ENCODE measurements around the gene ANXA2R. TPM values are rescaled to one million over a fixed set of nuclear protein-coding genes. Genes with fewer than 3 reads are reported as not detected.
A peak's percentile ranks its signal among the peaks of the same experiment; 100 is the strongest.

ANXA2R gene
- total and polyA plus RNA-seq, 9 of the 15 experiments (the other 6 are each of a cell fraction or from before 2014, with no cell fraction given): 2.1 to 4.8 (median 3.4) TPM

DNA sequence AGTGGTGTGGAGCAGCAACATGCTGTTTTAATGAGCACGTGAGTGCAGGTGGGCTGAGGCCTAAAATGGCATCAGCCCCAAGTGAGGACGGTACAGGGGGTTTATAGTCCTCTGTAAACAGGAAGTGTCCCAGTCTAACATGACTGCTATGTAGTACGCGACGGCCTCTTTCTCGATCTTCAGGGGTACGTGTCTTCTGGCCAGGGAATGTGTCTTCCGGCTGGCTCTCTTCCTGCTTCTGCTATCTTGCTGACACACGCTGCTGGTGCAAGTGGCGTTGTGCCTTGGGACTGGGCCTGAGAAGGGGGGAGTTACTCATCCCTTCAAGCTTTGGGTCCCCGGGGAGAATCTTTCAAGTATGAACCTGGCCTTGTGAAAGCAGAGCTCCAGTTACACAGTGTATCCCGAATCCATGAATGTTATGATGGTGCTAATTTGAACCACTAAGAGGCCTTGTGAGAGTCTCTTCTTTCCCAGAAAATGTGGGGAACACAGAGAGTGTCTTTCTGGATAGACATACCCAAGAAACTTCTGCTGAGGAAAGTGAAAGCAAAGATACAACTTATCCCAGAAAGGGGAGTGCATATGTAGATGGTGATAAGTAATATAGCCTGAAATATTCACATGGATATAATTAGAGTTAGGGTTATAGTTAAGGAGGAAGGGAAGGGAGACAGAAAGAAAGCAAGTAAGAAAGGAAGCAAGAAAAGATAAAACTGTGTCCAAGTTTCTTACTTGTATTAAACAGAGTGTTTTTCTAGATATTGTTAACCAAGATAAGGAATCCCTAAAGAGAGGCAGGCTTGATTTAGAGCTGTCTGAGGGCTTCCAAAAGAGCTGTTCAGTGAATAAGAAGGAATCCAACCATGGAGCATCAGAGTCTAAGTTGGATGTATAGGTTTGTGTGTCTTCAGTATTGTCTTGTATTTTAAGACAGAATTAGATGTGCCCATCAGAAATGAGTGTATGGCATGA is 35.5 kb upstream of the ANXA2R start (continued):
- TF ChIP-seq, protein P1, sequence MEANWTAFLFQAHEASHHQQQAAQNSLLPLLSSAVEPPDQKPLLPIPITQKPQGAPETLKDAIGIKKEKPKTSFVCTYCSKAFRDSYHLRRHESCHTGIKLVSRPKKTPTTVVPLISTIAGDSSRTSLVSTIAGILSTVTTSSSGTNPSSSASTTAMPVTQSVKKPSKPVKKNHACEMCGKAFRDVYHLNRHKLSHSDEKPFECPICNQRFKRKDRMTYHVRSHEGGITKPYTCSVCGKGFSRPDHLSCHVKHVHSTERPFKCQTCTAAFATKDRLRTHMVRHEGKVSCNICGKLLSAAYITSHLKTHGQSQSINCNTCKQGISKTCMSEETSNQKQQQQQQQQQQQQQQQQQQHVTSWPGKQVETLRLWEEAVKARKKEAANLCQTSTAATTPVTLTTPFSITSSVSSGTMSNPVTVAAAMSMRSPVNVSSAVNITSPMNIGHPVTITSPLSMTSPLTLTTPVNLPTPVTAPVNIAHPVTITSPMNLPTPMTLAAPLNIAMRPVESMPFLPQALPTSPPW (CRISPR knock-in tag; IDR thresholded peaks at IDR 0.05): peak; percentile 88
- TF ChIP-seq TCF7L2 (IDR thresholded peaks at IDR 0.05; ENCODE audit: low read depth, low read length) (no peak), ZNF143 (CRISPR knock-in tag; IDR thresholded peaks at IDR 0.05) (no peak), SMC3 (conservative IDR thresholded peaks at IDR 0.05; ENCODE audit: insufficient read depth, low read depth, low read length) (no peak), BCL6 (CRISPR knock-in tag; IDR thresholded peaks at IDR 0.05) (no peak; the same call in 1 of the 2 replicates), NCOR1 (IDR thresholded peaks at IDR 0.05) (peak; percentile 83), CEBPB (tag; IDR thresholded peaks at IDR 0.05) (peak; percentile 38; the same call in 1 of the 2 replicates), HNRNPK (IDR thresholded peaks at IDR 0.05; ENCODE audit: low read depth, low read length, poor library complexity, severe bottlenecking) (no peak), CHCHD3 (CRISPR knock-in tag; IDR thresholded peaks at IDR 0.05) (no peak), PPARD (CRISPR knock-in tag; IDR thresholded peaks at IDR 0.05) (no peak), RB1 (IDR thresholded peaks at IDR 0.05; ENCODE audit: low read depth) (no peak), HLTF (IDR thresholded peaks at IDR 0.05) (peak; percentile 43), ELF2 (CRISPR knock-in tag; IDR thresholded peaks at IDR 0.05) (peak; percentile 78; the same call in 1 of the 2 replicates), ZC3H8 (IDR thresholded peaks at IDR 0.05) (no peak), FIP1L1 (IDR thresholded peaks at IDR 0.05; ENCODE audit: low read depth, low read length, poor library complexity, severe bottlenecking) (no peak), MIER1 (IDR thresholded peaks at IDR 0.05; ENCODE audit: low read depth) (no peak)
- TF ChIP-seq, protein P2, sequence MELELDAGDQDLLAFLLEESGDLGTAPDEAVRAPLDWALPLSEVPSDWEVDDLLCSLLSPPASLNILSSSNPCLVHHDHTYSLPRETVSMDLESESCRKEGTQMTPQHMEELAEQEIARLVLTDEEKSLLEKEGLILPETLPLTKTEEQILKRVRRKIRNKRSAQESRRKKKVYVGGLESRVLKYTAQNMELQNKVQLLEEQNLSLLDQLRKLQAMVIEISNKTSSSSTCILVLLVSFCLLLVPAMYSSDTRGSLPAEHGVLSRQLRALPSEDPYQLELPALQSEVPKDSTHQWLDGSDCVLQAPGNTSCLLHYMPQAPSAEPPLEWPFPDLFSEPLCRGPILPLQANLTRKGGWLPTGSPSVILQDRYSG (tag; conservative IDR thresholded peaks at IDR 0.05; ENCODE audit: low read depth): peak; percentile 92
- TF ChIP-seq, protein P3, sequence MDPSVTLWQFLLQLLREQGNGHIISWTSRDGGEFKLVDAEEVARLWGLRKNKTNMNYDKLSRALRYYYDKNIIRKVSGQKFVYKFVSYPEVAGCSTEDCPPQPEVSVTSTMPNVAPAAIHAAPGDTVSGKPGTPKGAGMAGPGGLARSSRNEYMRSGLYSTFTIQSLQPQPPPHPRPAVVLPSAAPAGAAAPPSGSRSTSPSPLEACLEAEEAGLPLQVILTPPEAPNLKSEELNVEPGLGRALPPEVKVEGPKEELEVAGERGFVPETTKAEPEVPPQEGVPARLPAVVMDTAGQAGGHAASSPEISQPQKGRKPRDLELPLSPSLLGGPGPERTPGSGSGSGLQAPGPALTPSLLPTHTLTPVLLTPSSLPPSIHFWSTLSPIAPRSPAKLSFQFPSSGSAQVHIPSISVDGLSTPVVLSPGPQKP (CRISPR knock-in tag; IDR thresholded peaks at IDR 0.05): no peak
- TF ChIP-seq, protein P4, sequence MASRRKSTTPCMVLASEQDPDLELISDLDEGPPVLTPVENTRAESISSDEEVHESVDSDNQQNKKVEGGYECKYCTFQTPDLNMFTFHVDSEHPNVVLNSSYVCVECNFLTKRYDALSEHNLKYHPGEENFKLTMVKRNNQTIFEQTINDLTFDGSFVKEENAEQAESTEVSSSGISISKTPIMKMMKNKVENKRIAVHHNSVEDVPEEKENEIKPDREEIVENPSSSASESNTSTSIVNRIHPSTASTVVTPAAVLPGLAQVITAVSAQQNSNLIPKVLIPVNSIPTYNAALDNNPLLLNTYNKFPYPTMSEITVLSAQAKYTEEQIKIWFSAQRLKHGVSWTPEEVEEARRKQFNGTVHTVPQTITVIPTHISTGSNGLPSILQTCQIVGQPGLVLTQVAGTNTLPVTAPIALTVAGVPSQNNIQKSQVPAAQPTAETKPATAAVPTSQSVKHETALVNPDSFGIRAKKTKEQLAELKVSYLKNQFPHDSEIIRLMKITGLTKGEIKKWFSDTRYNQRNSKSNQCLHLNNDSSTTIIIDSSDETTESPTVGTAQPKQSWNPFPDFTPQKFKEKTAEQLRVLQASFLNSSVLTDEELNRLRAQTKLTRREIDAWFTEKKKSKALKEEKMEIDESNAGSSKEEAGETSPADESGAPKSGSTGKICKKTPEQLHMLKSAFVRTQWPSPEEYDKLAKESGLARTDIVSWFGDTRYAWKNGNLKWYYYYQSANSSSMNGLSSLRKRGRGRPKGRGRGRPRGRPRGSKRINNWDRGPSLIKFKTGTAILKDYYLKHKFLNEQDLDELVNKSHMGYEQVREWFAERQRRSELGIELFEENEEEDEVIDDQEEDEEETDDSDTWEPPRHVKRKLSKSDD (conservative IDR thresholded peaks at IDR 0.05; ENCODE audit: low read length): no peak
- TF ChIP-seq, protein P5, sequence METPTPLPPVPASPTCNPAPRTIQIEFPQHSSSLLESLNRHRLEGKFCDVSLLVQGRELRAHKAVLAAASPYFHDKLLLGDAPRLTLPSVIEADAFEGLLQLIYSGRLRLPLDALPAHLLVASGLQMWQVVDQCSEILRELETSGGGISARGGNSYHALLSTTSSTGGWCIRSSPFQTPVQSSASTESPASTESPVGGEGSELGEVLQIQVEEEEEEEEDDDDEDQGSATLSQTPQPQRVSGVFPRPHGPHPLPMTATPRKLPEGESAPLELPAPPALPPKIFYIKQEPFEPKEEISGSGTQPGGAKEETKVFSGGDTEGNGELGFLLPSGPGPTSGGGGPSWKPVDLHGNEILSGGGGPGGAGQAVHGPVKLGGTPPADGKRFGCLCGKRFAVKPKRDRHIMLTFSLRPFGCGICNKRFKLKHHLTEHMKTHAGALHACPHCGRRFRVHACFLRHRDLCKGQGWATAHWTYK (CRISPR knock-in tag; IDR thresholded peaks at IDR 0.05): peak; percentile 76; the same call in 1 of the 2 replicates

Measured in K562 (cell line).